ENCODE data around the gene FLNB.

DNA sequence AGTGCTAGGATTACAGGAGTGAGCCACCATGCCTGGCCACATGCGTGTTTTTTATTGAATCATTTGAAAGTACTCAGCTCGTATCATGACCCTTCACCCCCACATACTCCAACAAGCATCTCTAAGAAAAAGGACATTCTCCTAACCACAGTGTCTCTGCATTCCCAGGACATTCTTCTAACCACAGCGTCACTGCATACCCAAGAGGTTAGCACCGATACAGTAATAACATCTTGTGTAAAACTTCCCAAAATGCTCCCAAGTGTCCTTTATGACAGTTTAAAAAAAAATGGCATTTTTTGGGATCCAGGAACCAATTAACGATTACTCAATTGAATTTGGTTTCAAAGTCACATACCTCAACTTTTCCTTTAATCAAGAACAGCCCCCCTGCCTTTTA is 39.6 kb downstream of the FLNB start:
- no peak for TF ChIP-seq POLR2A (IDR thresholded peaks at IDR 0.05)
- TF ChIP-seq, protein P1, sequence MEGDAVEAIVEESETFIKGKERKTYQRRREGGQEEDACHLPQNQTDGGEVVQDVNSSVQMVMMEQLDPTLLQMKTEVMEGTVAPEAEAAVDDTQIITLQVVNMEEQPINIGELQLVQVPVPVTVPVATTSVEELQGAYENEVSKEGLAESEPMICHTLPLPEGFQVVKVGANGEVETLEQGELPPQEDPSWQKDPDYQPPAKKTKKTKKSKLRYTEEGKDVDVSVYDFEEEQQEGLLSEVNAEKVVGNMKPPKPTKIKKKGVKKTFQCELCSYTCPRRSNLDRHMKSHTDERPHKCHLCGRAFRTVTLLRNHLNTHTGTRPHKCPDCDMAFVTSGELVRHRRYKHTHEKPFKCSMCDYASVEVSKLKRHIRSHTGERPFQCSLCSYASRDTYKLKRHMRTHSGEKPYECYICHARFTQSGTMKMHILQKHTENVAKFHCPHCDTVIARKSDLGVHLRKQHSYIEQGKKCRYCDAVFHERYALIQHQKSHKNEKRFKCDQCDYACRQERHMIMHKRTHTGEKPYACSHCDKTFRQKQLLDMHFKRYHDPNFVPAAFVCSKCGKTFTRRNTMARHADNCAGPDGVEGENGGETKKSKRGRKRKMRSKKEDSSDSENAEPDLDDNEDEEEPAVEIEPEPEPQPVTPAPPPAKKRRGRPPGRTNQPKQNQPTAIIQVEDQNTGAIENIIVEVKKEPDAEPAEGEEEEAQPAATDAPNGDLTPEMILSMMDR (IDR thresholded peaks at IDR 0.05): no peak

All from Peyer's patch (tissue), 4 donors.